GM20431 (cell line): ENCODE measurements around the gene CCDC50.

Experiments
- in situ Hi-C: fragments of 300-500 bp; cut with MseI, MboI; formaldehyde crosslinking; loops from one replicate; pipeline ENCODE4 v1.15.0; 2020; ENCODE audit warnings: low sequenced_read_pairs; ENCODE audit not compliant: unreplicated experiment

Gene CCDC50

DNA sequence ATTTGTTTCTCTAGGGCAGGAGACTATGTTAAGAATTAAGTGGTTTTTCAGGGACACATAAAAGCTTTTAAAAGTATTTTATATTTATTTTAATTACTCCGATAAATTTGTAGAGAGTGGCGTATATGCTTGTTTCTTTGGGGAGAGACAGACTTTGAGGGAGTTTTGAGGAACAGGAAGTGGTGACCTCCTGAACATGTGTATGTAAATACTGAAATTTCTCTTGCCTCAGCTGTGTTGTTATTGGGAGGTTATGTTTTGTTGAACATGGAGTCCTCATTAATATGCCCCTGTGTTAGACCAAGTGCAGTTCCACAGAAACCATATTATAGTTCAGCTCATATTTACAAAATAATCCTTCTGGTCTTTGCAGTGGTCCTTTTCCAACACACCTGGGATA, 42.9 kb downstream of the CCDC50 start:
- in situ Hi-C loops: loop anchor here (25.0 kb wide), 1 partner anchor 110 kb away; no protein-coding TSS in a partner anchor

DNA sequence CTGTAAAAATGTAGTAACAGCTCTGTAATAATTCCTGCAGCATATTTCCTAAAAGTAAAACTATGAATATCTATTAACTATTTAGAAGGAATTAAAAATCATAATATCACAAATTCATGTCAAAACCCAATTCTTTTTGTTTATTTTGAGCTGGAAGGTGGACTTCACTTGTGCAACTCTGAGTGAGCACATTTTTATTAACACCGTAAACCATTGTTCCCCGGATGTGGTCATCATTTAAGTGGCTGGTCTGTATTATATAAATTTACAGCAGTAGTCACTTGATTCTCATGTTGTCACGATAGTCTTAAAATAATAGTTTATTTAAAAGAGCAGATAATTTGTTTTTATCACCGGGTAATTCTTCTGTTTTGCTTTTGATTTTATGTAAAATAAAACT, 44.1 kb downstream of the CCDC50 start:
- in situ Hi-C loops: loop anchor here (25.0 kb wide), 1 partner anchor 111 kb away; no protein-coding TSS in a partner anchor

DNA sequence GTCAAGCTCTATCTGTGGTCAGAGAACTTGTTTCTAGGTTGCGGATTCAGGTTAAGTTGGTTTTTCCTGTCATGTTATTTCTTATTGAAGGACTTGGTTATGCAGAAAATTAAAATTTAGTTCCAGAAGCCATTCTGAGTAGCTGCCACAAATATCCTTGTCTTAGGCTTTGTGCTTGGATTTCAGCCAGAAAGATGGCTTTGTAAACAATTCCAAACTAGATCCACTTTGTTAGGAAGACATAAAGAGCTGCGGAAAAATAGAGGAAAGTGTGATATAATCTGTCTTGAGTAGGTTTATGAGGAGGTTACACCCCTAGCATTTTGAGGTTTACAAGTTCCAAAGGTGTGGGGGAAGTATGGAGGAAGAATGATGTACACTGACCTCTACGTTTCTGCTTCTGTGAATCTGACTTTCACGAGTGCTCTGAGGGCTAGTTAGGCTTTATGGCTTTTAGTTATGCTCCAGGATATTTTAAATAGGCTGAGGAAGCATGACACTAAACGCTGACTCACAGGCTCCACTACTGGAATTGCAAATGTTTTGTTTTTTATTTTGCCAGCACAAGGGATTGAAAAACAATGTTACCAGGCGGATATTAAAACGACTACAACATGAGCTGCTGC, 47.4 kb downstream of the CCDC50 start:
- in situ Hi-C loops: loop anchor here (25.0 kb wide), 1 partner anchor 239 kb away; no protein-coding TSS in a partner anchor

DNA sequence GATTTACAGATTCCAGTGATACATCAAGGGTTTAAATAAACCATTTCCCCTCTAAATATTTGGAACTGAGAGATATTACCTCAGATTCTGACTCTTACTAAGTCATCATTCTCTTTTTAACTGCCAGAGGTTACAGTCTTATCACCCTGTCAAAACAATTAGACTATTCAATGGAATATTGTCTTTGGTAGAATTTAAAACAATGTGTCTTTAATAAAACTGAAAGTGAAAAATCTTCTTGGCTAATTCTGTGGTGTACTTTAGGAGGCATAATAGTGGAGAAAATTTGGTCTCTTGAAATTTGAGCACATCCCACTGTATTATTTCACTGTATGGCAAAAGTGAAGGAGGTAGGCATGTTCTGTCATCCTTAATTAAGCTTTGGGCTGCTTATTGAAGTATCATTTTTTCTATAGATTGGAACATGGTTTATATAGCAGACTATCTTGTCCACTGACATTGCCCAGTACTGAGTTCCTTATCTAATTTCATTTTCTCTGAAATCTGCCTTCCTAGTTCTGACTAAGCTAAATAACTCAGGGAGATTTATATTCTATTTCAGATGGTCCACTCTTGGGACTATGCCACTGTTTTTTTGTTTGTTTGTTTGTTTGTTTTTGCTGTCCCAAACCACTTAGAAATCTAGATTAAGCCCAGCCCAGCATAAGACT, 49.1 kb downstream of the CCDC50 start:
- in situ Hi-C loops: loop anchor here (25.0 kb wide), 1 partner anchor 241 kb away; no protein-coding TSS in a partner anchor

DNA sequence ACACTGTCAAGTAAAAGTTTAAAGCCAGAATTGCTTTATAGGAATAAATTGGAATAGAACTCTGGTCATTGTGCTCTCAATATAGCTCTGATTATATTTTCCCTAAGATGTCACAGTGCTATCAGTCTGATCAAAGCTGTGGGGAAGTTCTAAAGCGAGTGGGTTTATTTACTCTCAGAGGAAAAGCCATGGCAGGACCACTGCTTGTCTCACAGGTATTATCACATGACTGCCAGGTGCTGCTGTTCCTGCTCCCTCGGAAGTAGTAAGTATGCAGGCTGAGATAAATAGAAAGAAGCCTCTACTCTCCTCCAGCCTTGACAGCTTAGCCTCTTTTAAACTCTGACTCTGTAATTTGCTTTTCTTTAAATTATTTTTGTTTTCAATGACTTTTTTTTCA, 50.3 kb downstream of the CCDC50 start:
- in situ Hi-C loops: loop anchor here (25.0 kb wide), 1 partner anchor 242 kb away; no protein-coding TSS in a partner anchor

DNA sequence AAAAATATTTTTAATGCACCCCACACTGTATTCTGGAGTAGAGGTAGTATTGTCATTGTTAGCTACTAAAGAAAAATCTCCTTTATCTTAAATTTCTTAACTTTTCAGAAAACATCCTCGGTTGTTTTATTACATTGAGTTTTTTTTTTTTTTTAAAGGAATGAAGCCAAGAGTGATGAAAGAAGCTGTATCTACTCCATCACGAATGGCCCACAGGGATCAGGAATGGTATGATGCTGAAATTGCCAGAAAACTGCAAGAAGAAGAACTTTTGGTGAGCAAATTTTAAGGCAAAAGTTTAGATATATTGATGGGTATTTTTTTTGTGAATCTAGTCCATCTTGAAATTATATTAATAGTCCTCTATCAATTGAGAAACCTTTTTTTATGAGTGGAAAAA, 50.8 kb downstream of the CCDC50 start:
- in situ Hi-C loops: loop anchor here (25.0 kb wide), 1 partner anchor 243 kb away; no protein-coding TSS in a partner anchor

DNA sequence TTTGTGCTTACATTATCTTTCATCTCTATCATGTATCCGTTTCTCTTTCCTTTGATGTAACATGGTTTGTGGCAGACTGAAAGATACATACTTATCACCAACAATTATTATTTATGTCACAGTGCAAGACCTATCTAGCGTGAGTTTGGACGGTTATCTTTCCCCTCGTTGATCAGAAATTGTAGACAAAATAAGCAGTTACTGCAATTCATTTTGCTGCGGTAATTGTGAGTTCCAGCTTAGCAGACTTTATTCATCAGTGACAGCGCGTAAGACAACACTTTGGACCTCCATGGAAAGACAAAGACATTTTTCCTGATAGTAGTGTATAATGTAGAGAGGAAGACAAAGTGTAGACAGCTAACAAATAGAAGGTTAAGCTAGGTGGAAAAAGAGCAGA, 52.1 kb downstream of the CCDC50 start:
- in situ Hi-C loops: loop anchor here (25.0 kb wide), 1 partner anchor 244 kb away; no protein-coding TSS in a partner anchor

DNA sequence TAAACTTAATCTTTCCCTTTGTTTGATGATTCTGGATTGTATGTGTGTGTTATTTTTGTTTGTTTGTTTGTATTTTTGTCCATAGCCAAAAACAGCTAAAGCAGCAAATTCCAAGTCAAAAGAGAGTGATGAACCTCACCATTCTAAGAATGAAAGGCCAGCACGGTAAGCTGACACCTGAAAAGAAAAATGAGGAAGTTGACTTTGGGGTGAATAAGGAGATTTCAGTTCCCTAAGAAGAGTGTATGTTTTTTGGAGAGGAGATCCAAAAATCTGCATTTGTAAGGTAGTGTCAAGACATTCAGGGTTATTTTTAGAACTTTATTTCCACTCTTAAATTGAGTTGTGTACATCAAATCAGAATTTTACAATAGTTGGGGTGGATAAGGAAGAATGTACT, 53.5 kb downstream of the CCDC50 start:
- in situ Hi-C loops: loop anchor here (25.0 kb wide), 1 partner anchor 245 kb away; no protein-coding TSS in a partner anchor

DNA sequence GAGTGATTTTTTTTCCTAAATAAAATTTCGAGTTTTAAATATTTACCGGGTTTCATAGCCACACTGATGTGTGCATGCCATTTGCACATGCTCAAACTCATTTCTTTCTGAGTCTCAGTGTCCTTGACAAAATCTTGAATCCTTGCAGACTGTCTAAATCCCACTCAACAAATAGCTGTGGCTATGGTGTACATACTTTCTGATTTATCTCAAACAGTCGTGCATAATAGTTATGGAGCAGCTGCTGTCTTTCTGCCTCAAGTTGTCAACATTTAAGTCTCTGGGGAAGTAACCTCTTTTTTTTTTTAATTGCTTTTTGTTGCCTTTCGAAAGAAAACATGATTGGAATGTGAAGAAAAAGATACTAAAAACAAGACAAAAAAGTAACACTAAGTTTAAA, 53.9 kb downstream of the CCDC50 start:
- in situ Hi-C loops: loop anchor here (25.0 kb wide), 1 partner anchor 246 kb away; no protein-coding TSS in a partner anchor

DNA sequence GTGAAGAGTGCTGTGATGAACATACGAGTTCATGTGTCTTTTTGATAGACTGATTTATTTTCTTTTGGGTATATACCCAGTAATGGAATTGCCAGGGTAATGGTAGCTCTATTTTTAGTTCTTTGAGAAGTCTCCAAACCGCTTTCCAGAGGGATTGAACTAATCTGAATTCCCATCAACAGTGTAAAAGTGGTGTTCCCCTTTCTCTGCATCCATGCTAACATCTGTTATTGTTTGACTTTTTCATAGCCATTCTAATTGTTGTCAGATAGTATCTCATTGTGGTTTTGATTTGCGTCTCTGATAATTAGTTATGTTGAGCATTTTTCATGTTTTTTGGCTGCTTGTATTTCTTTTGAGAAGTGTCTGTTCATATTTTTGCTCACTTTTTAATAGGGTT, 55.9 kb downstream of the CCDC50 start:
- in situ Hi-C loops: loop anchor here (25.0 kb wide), 1 partner anchor 248 kb away; no protein-coding TSS in a partner anchor

DNA sequence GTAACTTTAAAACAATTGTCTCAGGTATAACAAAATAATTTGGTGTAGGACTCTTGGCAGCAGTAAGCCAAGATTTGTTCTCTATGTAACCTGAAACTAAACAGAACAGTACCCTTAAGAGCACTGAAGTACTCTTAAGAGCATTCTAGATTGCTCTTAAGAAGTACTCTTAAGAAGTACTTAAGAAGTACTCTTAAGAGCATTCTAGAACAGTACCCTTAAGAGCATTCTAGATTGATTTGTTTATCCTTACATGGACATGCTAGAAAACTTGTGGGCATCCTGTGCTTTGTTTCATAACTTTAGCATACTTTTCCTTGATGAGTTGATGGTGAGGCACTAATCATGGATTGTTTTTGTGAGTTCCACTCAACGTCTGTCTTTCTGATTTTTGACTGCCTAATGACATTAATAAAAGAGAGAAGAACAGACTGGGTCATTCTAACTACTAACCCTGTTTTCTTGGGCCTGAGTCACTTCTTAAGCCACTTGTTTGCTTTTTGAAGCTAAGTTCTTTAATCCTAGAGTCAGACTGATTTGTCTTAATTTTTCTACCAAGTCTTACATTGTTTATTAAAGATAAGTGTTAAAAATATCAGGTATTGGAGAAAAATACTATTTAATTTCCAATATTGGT, 58.4 kb downstream of the CCDC50 start:
- in situ Hi-C loops: loop anchor here (25.0 kb wide), 1 partner anchor 250 kb away; no protein-coding TSS in a partner anchor

DNA sequence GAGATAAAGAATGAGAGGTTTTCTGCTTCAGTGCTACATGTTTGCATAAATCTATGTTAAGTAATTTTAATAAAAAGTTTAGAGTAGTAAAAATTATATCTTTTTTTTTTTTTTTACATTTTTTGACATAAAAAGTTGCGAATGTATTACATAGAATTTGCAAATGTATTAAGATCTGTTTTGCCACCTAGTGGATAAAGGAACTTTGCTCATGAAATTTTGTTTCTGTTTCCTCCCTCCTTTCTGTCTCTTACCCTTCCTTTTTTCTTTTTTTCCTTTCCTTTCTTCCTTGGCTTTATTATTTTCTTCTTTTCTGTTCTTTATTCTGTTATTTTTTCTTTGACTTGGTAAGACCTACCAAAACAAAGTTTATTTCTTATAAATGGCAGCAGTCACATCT, 59.6 kb downstream of the CCDC50 start:
- in situ Hi-C loops: loop anchor here (25.0 kb wide), 1 partner anchor 252 kb away; no protein-coding TSS in a partner anchor

DNA sequence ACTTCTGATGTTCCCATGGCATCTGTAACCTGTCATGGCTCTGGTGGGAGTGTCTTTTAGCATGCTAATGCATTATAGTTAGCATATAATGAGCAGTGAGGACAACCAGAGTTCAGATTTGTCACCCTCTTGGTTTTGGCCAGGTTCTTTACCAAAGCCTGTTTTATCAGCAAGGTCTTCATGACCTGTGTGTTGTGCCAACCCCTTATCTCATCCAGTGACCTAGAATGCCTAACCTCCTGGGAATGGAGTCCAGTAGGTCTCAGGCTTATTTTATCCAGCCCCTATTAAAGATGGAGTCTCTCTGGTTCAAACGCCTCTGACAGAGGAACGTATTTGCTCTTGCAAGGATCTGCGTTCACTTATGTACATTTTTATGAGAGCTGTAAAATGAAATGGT, 61.4 kb downstream of the CCDC50 start:
- in situ Hi-C loops: loop anchor here (25.0 kb wide), 1 partner anchor 253 kb away; no protein-coding TSS in a partner anchor

DNA sequence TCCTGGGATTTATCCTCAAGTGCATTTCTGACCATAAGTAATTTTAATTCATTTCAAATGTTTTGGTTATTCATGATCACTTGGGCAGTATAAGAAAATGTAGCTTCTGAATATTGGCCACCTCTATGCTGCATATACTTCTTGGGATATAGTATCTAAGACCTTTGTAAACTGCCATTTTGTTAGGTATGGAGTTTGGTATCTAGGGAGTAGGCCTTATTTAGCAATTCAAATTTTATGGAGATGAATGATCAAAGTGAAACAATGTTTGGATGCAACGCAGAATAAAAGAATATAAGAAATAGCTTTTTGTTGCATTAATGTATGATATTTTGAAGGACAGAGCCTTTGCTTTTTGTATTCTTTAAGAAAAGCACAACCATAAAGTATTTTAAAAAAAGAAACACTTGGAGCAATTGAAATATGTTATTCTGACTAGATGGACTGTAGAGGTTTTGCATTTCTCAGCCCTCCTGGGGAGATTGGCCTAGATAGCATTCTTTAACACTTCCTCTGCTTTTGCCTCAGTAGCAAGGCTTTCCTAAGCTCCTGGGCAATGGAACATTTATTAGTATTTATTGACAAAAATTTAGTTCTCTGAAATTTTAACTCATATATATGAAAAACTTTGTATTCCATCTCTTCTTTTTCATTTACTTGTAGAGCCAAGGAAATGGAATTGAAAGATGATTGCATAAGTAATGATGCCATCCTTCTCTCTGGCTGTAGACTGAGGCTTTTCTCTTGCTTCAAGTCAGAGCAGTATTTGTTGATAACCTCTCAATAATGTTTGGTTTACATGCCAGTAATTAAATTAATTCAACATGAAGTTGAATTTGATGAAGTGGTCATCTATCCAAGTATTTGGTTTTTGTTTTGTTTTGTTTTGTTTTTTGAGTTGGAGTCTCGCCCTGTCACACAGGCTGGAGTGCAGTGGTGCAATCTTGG, 62.9 kb downstream of the CCDC50 start:
- in situ Hi-C loops: loop anchor here (25.0 kb wide), 1 partner anchor 255 kb away; no protein-coding TSS in a partner anchor

DNA sequence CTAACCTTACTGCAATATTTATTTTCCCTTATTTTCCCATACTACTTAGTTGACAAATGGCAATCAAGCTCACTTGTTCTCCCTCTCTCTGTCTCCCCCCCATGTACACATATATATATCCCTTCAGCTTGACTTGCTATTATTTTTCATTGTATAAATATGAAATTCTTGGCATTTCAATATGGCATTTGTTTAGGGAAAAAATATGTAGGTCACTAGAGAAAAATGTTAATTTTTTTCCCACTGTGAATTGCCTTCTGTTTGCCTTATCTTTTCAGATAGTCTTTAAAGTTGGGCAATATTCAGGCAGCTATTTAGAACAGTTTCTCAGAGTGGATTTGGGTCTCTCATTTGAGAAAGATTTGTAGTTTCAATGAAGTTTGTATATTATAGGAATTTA, 64.0 kb downstream of the CCDC50 start:
- in situ Hi-C loops: loop anchor here (25.0 kb wide), 1 partner anchor 256 kb away; no protein-coding TSS in a partner anchor

DNA sequence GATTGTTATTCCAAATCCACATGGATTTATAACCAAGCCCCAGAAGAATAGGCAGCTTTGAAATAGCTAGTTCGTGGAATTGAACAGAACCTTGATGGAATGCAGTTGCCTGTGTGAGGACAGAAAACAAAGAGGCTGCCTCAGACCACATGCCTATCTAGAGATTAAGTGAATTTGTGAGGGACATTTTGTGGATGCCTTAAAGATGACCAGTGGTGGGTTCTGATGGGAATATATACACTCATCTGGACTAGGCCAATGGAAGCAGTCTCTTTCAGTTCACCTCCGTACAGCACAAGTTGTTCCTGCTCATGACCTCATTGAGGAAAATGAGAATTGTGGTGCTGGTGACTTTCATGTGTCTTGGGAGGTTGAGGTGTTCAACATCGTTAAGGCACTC, 68.6 kb downstream of the CCDC50 start:
- in situ Hi-C loops: loop anchor here (25.0 kb wide), 1 partner anchor 260 kb away; no protein-coding TSS in a partner anchor

DNA sequence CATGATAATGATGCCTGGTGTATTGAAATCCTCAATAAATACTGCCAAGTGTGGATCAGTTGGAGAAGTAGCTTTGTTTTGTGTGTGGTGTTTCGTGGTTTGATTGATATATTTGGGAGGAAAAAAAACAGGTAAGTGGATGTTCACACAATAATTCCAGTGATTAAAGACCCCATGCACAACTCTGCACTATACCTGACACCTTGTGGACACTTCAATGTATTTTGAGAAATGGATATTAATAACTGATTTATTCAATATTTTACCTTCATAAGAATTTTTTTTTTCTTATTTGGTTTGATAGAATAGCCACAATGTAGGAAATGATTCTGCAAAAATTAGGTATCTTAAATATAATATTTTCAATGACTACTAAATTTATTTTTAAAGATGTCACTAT, 69.4 kb downstream of the CCDC50 start:
- in situ Hi-C loops: loop anchor here (25.0 kb wide), 1 partner anchor 261 kb away; no protein-coding TSS in a partner anchor

DNA sequence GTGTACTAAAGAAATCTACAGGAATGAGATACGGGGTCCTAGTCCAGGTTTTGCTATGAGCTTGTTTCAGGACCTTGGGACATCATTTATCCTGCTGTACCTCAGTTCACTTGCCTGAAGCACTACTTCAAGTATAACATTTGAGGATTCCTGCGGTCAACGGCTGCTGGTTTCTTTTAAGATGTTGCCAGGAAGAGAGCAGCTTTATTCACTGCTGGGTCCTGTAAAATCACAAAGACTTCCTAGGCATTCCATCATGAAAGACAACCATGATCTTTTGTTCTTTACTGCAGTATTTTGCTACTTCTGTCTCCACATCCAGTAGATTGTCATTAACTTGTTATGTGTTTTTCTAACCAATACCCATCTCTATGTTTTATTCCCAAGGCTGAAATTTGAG, 70.7 kb downstream of the CCDC50 start:
- in situ Hi-C loops: loop anchor here (25.0 kb wide), 1 partner anchor 263 kb away; no protein-coding TSS in a partner anchor

DNA sequence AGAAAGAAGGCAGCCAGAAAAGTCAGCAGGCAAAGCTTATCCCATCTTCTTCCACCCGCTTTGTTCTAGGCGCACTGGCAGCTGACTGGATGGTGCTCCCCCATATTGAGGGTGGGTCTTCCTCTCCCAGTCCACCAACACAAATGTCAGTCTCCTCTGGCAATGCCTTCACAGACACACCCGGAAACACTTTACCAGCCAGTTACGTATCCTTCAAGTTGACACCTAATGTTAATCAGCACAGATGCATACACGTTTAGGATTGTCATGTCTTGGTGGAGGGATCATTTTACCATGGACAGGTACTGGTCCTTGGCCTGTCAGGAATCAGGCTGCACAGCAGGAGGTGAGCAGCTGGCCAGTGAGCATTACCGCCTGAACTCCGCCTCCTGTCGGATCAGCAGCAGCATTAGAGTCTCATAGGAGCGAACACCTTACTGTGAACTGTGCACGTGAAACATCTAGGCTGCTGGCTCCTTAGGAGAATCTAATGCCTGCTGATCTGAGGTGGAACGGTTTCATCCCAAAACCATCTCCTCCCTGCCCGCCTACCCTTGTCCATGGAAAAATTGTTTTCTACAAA, 72.7 kb downstream of the CCDC50 start:
- in situ Hi-C loops: no loop called here
